ENCODE results near the gene CEP55. TPM values are rescaled to one million over a fixed set of nuclear protein-coding genes. Genes with fewer than 3 reads are reported as not detected.

CEP55 gene
- 9.0 and 9.6 TPM in 2 replicates for total RNA-seq

DNA sequence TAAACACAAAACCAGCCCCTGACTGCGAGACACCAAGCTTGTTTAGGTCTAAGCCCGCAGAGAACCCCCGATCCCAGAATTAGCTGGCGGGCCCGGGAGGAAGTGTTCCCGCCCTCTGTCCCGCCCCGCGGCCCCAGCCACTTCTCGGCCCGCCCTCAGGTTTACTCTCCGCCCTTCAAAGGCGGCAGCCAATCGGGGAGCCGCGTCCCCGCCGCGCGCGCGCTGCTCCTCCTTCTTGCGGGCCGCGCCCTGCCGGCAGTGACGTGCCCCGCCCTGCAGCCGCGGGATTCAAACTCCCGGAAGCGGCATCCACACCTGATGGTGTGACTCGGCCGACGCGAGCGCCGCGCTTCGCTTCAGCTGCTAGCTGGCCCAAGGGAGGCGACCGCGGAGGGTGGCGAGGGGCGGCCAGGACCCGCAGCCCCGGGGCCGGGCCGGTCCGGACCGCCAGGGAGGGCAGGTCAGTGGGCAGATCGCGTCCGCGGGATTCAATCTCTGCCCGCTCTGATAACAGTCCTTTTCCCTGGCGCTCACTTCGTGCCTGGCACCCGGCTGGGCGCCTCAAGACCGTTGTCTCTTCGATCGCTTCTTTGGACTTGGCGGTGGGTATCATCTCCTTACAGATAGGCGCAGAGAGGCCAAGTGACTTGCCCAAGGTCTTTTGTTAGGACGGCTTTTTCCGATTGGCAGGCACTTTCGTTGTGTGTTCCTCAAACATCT lies at the start of gene CEP55:
Gene CEP55 (plus strand): TSS at position 291 of the 720 bp plus-strand sequence. CDS start 3,440 bp downstream, outside the sequence.

GRCh38 chr10:93482145-93482834 lies 14.1 kb upstream of the CEP55 start, which contains the start of gene MYOF:
MYOF (minus strand) TSS chr10:93482334; CDS start chr10:93482194, 140 bp downstream.

GRCh38 chr10:93566435-93567276 lies 70.2 kb downstream of the CEP55 start, which contains the start of gene FFAR4:
FFAR4 (plus strand) TSS chr10:93566665; CDS start chr10:93566721, 56 bp downstream.

Other genes starting within 250 kb of the CEP55 start
- gene MYOF, start 14.3 kb upstream of the CEP55 start, total RNA-seq: 117 and 125 TPM in 2 replicates
- not detected in 2 replicates for gene FFAR4, start 70.1 kb downstream of the CEP55 start, total RNA-seq
- 2.1 TPM in 1 of 2 replicates, not detected in the other for gene RBP4, start 104.6 kb downstream of the CEP55 start, total RNA-seq
- not detected in 2 replicates for gene PDE6C, start 115.9 kb downstream of the CEP55 start, total RNA-seq
- 3.1 and 3.2 TPM in 2 replicates for gene FRA10AC1, start 206.0 kb downstream of the CEP55 start, total RNA-seq